ENCODE data around the gene GOLGA7B. TPM values are rescaled to one million over a fixed set of nuclear protein-coding genes. Genes with fewer than 3 reads are reported as not detected.

GOLGA7B gene
- polyA plus RNA-seq, 2 donors = 1.7 to 2.2 TPM

DNA sequence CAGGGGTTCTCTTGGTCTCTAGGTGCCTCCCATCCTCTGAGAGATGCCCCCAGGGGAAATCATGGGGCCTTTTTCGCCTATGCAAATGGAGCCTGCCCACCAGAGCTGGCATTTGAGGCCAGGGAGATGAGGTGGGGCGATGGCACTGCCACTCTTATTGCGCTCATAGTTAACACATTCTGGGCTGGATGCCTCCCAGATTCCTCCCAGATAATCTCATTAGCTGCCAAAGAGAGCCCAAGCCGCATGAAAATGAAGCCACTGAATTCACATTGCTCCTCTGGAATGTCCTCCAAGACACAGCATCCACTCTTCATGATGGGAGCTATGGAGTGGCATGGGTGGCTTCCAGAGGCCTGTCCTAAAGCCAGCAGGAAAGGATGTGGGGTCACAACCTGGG, 61.0 kb downstream of the GOLGA7B start:
- H3K36me3 ChIP-seq (ENCODE audit: control insufficient read depth in 2 of 2, insufficient read depth in 2 of 2, low read length in 1 of 2) = no peaks in the 10 kb centered on the region

DNA sequence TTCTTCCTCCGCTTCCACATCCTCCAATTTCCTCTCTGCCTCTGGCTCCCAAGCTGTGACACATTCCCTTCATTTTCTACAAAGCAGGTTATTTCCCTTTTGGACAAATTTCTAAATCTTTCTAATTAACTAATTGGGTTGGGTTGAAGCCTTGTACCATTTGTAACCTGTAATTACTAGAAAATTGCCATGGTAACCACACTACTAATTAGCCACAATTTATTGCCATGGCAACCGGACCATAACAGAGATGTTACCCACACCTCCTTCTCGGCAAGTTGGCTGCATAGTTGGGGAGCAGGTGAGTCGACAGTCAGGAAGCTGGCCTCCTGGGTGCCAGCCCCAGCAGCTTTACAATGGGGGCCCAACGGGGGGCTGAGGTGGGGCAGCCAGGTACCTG, 61.6 kb downstream of the GOLGA7B start:
- Histone ChIP-seq H3K36me3 (ENCODE audit: control insufficient read depth in 2 of 2, insufficient read depth in 2 of 2, low read length in 1 of 2) (no peaks in the 10 kb centered on the region), H3K27ac (ENCODE audit: low read depth in 2 of 2, low read length in 1 of 2) (no peak overlapping the region), H3K27me3 (ENCODE audit: control insufficient read depth in 1 of 2, insufficient read depth in 2 of 2, low read length in 2 of 2) (no peaks in the 10 kb centered on the region), H3K4me3 (ENCODE audit: low read depth in 1 of 2, low read length in 2 of 2) (no peak overlapping the region), H3K4me1 (ENCODE audit: control insufficient read depth in 2 of 2, insufficient read depth in 2 of 2, low read length in 1 of 2) (peaks cover 0 to 7% of the 10 kb centered on the region in 2 donors), H3K9me3 (ENCODE audit: control insufficient read depth in 2 of 2, insufficient read depth in 1 of 2, low read depth in 1 of 2, low read length in 1 of 2) (no peaks in the 10 kb centered on the region)
- 48 to 62% methylated on average over 5 of the region's 5 CpGs for WGBS, 2 donors

More for the DNA sequence above, 61.0 kb downstream of the GOLGA7B start:
- Histone ChIP-seq H3K4me3 (ENCODE audit: low read depth in 1 of 2, low read length in 2 of 2) (no peak overlapping the region), H3K4me1 (ENCODE audit: control insufficient read depth in 2 of 2, insufficient read depth in 2 of 2, low read length in 1 of 2) (peaks cover 0 to 6% of the 10 kb centered on the region in 2 donors), H3K27ac (ENCODE audit: low read depth in 2 of 2, low read length in 1 of 2) (no peak overlapping the region), H3K9me3 (ENCODE audit: control insufficient read depth in 2 of 2, insufficient read depth in 1 of 2, low read depth in 1 of 2, low read length in 1 of 2) (no peaks in the 10 kb centered on the region), H3K27me3 (ENCODE audit: control insufficient read depth in 1 of 2, insufficient read depth in 2 of 2, low read length in 2 of 2) (no peaks in the 10 kb centered on the region)
- 74 to 78% methylated on average over 4 of the region's 4 CpGs for WGBS, 2 donors

DNA sequence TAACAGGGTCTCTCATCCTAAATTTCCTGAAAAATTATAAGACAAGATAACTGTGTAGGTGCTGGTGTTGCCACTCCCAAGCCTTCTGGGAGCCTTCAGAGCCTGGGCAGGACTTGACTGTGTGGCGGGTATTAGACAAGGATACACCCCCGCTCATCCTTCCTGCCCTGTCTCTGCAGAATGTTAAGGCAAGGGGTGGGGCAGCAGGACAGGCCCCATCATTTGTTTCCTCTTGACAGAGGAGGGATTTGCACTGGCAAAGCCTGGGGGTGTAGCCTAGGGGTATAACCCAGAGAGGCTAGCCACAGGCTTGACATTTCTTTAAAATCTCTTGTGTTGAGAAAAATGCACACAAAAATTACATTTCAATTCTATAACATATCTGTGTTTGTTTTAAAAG, 63.5 kb downstream of the GOLGA7B start:
- Histone ChIP-seq H3K36me3 (ENCODE audit: control insufficient read depth in 2 of 2, insufficient read depth in 2 of 2, low read length in 1 of 2) (no peaks in the 10 kb centered on the region), H3K4me3 (ENCODE audit: low read depth in 1 of 2, low read length in 2 of 2) (no peak overlapping the region), H3K27me3 (ENCODE audit: control insufficient read depth in 1 of 2, insufficient read depth in 2 of 2, low read length in 2 of 2) (no peaks in the 10 kb centered on the region), H3K4me1 (ENCODE audit: control insufficient read depth in 2 of 2, insufficient read depth in 2 of 2, low read length in 1 of 2) (peaks cover 0 to 10% of the 10 kb centered on the region in 2 donors), H3K9me3 (ENCODE audit: control insufficient read depth in 2 of 2, insufficient read depth in 1 of 2, low read depth in 1 of 2, low read length in 1 of 2) (no peaks in the 10 kb centered on the region), H3K27ac (ENCODE audit: low read depth in 2 of 2, low read length in 1 of 2) (no peak overlapping the region)
- 74 to 81% methylated on average over 2 of the region's 2 CpGs for WGBS, 2 donors

DNA sequence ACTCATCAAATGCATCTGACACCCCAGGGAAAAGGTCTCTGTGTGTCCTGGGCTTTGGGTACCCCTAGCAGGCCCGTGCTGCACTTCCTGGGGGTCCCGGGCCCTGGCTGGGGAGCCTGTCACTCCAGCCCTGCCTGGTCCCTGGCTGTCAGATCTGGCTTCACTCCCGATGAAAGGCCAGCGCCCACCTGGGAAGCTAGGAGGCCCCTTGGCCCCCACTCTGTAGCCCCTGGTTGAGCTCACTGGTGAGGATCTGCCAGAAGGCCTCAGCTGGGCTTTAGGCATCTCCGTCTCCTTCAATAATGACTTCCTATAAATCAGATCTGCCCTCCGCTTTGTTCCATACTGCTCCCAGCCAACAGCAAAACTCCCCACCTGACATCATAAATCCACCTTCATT, 64.0 kb downstream of the GOLGA7B start:
- Histone ChIP-seq H3K27me3 (ENCODE audit: control insufficient read depth in 1 of 2, insufficient read depth in 2 of 2, low read length in 2 of 2) (no peaks in the 10 kb centered on the region), H3K4me1 (ENCODE audit: control insufficient read depth in 2 of 2, insufficient read depth in 2 of 2, low read length in 1 of 2) (peaks cover 0 to 10% of the 10 kb centered on the region in 2 donors), H3K9me3 (ENCODE audit: control insufficient read depth in 2 of 2, insufficient read depth in 1 of 2, low read depth in 1 of 2, low read length in 1 of 2) (no peaks in the 10 kb centered on the region), H3K36me3 (ENCODE audit: control insufficient read depth in 2 of 2, insufficient read depth in 2 of 2, low read length in 1 of 2) (no peaks in the 10 kb centered on the region), H3K4me3 (ENCODE audit: low read depth in 1 of 2, low read length in 2 of 2) (no peak overlapping the region), H3K27ac (ENCODE audit: low read depth in 2 of 2, low read length in 1 of 2) (no peak overlapping the region)
- 83 to 84% methylated on average over 6 of the region's 6 CpGs for WGBS, 2 donors

DNA sequence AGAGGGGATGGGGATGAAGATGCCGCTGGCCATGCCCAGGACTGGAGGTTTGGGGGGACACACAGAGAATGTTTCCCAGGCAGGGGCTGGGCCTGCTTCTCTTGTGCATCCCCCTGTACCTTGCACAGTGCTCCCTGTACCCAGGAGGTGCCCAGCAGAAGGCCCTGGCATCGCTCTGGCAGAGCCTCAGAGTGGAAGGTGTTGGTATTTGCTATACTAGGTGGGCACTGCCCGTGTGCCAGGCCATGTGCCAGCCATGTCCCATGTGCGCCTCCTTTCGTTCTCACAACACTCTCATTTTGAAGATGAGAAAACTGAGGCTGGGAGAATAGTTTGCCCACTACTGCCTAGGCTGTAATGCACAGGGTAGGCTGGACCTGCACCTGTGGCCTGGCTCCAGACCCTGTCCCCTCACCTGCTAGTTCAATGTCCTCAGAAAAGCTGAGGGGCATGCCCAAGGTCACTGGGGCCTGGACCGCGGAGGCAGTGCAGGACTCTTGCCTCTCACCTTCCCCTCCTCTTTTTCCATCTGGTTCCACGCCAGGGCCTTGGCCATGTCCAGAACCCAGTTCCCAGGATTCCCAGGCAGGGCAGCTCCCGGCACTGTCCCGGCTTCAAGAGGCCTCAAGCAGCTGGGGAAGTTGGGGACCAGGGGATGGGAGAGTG, 64.7 kb downstream of the GOLGA7B start:
- Histone ChIP-seq H3K27me3 (ENCODE audit: control insufficient read depth in 1 of 2, insufficient read depth in 2 of 2, low read length in 2 of 2) (no peaks in the 10 kb centered on the region), H3K9me3 (ENCODE audit: control insufficient read depth in 2 of 2, insufficient read depth in 1 of 2, low read depth in 1 of 2, low read length in 1 of 2) (no peaks in the 10 kb centered on the region), H3K4me3 (ENCODE audit: low read depth in 1 of 2, low read length in 2 of 2) (no peak overlapping the region), H3K27ac (ENCODE audit: low read depth in 2 of 2, low read length in 1 of 2) (no peak overlapping the region), H3K4me1 (ENCODE audit: control insufficient read depth in 2 of 2, insufficient read depth in 2 of 2, low read length in 1 of 2) (peaks cover 0 to 10% of the 10 kb centered on the region in 2 donors), H3K36me3 (ENCODE audit: control insufficient read depth in 2 of 2, insufficient read depth in 2 of 2, low read length in 1 of 2) (no peaks in the 10 kb centered on the region)
- WGBS, 2 donors = 44 to 48% methylated on average over 10 of the region's 10 CpGs

DNA sequence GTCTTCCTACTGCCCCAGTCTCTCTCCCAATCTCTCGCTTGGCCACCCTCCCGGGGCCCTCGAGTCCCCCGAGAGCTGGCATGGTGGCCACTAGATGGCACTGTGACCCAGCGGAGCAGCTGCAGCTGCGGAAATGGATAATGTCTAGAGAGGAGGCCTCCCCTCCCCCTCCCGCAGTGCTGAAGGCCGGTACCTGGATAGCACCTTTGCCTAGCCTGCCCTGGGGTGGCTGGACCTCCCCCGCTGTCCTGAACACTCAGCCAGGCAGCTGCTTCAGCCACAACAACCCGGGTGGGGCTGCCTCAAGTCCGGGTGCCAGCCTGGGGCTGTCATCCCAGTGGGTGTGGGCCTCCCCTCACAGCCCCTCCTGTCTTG, 65.2 kb downstream of the GOLGA7B start:
- Histone ChIP-seq H3K4me3 (ENCODE audit: low read depth in 1 of 2, low read length in 2 of 2) (no peak overlapping the region), H3K27ac (ENCODE audit: low read depth in 2 of 2, low read length in 1 of 2) (peak overlapping the region in 1 of 2 donors; percentile 36), H3K36me3 (ENCODE audit: control insufficient read depth in 2 of 2, insufficient read depth in 2 of 2, low read length in 1 of 2) (no peaks in the 10 kb centered on the region), H3K9me3 (ENCODE audit: control insufficient read depth in 2 of 2, insufficient read depth in 1 of 2, low read depth in 1 of 2, low read length in 1 of 2) (no peaks in the 10 kb centered on the region), H3K4me1 (ENCODE audit: control insufficient read depth in 2 of 2, insufficient read depth in 2 of 2, low read length in 1 of 2) (peaks cover 0 to 10% of the 10 kb centered on the region in 2 donors), H3K27me3 (ENCODE audit: control insufficient read depth in 1 of 2, insufficient read depth in 2 of 2, low read length in 2 of 2) (no peaks in the 10 kb centered on the region)
- WGBS, 2 donors = 4 to 5% methylated on average over 11 of the region's 11 CpGs

DNA sequence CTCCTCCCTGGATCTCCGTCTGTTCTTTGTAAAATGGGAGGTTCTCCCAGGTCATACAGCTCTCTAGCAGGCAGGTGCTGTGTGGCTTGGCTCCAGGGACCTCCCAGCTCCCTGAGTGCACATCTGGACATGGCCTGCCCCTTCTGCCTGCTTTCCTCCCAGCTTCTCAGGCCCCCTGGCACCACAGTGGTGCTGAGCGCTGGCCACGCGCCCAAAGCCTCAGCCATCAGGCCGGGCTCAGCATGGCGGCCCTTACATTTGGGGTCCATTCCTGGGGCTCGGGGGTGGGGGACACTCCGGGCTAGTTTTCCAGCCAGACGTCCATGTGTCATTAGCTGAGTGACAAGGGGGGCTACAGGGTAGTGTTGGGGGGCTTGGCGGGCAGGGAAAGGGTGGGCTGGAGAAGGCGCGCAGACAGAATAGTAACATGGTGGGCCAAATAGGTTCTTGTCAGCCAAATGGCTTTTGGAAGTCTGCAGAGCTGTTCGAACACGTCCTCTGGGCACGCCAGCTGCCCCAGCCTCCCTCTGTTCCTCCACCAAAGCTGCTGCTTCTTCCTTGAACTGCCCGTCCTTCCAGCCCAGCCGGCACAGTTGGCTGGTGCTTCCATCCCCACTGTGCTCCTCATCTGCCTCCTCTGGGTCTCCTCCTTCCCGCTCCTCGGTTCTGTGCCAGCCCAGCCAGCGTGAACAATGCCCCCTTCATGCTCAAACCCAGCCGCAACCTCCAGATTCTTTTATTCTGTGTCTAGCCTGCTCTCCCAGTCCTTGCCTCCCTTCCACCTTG, 65.9 kb downstream of the GOLGA7B start:
- 51 to 57% methylated on average over 18 to 21 of the region's 21 CpGs for WGBS, 2 donors
- Histone ChIP-seq H3K27ac (ENCODE audit: low read depth in 2 of 2, low read length in 1 of 2) (peak overlapping the region in 1 of 2 donors; percentile 13), H3K36me3 (ENCODE audit: control insufficient read depth in 2 of 2, insufficient read depth in 2 of 2, low read length in 1 of 2) (no peaks in the 10 kb centered on the region), H3K9me3 (ENCODE audit: control insufficient read depth in 2 of 2, insufficient read depth in 1 of 2, low read depth in 1 of 2, low read length in 1 of 2) (no peaks in the 10 kb centered on the region), H3K4me3 (ENCODE audit: low read depth in 1 of 2, low read length in 2 of 2) (no peak overlapping the region), H3K27me3 (ENCODE audit: control insufficient read depth in 1 of 2, insufficient read depth in 2 of 2, low read length in 2 of 2) (no peaks in the 10 kb centered on the region), H3K4me1 (ENCODE audit: control insufficient read depth in 2 of 2, insufficient read depth in 2 of 2, low read length in 1 of 2) (peaks cover 0 to 10% of the 10 kb centered on the region in 2 donors)

DNA sequence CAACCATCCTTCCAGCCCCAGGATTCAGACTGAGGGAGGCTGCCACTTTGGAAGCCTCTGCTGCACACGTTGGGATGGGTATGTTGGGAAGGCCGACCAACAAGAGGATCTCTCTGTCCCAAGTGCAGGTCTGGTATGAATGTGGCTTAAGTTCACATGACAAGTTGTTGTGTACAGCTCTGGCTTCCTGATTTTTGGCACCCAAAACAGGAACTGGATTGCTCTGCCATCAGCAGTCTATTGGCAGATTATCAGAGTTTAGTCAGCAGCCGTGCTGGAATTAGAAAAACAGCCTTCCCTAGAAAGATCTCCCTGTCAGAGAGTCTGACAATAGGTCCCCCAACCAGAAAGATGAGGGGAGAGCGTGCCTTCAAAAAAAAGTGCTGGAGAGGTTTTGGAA, 66.9 kb downstream of the GOLGA7B start:
- 26 to 30% methylated on average over 4 of the region's 4 CpGs for WGBS, 2 donors
- Histone ChIP-seq H3K4me1 (ENCODE audit: control insufficient read depth in 2 of 2, insufficient read depth in 2 of 2, low read length in 1 of 2) (peaks cover 0 to 10% of the 10 kb centered on the region in 2 donors), H3K27me3 (ENCODE audit: control insufficient read depth in 1 of 2, insufficient read depth in 2 of 2, low read length in 2 of 2) (no peaks in the 10 kb centered on the region), H3K36me3 (ENCODE audit: control insufficient read depth in 2 of 2, insufficient read depth in 2 of 2, low read length in 1 of 2) (no peaks in the 10 kb centered on the region), H3K4me3 (ENCODE audit: low read depth in 1 of 2, low read length in 2 of 2) (no peak overlapping the region), H3K27ac (ENCODE audit: low read depth in 2 of 2, low read length in 1 of 2) (peak overlapping the region in 1 of 2 donors; percentile 56), H3K9me3 (ENCODE audit: control insufficient read depth in 2 of 2, insufficient read depth in 1 of 2, low read depth in 1 of 2, low read length in 1 of 2) (no peaks in the 10 kb centered on the region)

DNA sequence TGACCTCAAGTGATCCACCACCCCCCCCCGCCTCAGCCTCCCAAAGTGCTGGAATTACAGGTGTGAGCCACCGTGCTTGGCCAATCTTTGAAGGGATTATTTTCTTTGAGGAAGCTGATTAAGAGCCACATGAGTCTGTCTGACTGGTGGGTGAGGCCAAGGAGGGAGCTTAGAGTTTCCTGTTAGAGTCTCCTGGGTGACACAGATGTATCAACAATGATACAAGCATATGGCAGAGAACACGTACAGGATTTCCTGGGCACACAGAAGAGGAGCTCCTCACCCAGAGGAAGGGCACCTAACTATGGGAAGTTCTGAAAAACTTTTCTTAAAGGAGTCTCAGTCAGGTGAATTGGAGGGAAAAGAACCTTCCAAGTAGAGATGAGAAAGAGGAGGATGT, 69.4 kb downstream of the GOLGA7B start:
- no peaks in the 10 kb centered on the region for H3K27me3 ChIP-seq (ENCODE audit: control insufficient read depth in 1 of 2, insufficient read depth in 2 of 2, low read length in 2 of 2)
- no peak overlapping the region for H3K27ac ChIP-seq (ENCODE audit: low read depth in 2 of 2, low read length in 1 of 2)

More for the DNA sequence above, 69.4 kb downstream of the GOLGA7B start:
- Histone ChIP-seq H3K4me3 (ENCODE audit: low read depth in 1 of 2, low read length in 2 of 2) (no peak overlapping the region), H3K9me3 (ENCODE audit: control insufficient read depth in 2 of 2, insufficient read depth in 1 of 2, low read depth in 1 of 2, low read length in 1 of 2) (peaks cover 0 to 2% of the 10 kb centered on the region in 2 donors), H3K4me1 (ENCODE audit: control insufficient read depth in 2 of 2, insufficient read depth in 2 of 2, low read length in 1 of 2) (peaks cover 0 to 10% of the 10 kb centered on the region in 2 donors), H3K36me3 (ENCODE audit: control insufficient read depth in 2 of 2, insufficient read depth in 2 of 2, low read length in 1 of 2) (no peaks in the 10 kb centered on the region)
- 47 to 57% methylated on average over 3 of the region's 3 CpGs for WGBS, 2 donors
